ENCODE measurements around the gene MZF1. TPM values are rescaled to one million over a fixed set of nuclear protein-coding genes. Genes with fewer than 3 reads are reported as not detected.

The MZF1 gene
- total RNA-seq, 2 donors from 2014 or later: 6.5 to 11.3 TPM

DNA sequence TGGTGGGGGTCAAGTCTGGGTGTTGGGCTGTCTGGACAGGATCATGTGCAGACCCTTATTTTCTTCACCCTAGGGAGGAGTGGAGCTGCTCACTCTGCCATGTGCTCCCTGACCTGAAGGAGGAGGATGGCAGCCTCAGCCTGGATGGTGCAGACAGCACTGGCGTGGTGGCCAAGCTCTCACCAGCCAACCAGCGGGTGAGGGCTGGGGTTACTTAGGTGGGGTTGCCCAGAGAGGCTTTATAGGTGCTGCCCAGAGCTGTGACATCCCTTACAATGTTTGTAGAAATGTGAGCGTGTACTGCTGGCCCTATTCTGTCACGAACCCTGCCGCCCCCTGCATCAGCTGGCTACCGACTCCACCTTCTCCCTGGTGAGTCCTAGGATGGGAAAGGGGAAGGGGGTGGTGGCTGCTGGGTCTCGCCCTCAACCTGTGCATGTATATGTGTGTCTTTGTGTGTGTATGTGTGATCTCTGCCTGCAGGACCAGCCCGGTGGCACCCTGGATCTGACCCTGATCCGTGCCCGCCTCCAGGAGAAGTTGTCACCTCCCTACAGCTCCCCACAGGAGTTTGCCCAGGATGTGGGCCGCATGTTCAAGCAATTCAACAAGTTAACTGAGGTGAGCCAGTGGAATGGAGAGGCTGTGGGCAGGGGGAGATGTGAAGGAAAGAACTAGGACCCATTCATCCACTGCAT, 23.3 kb downstream of the MZF1 start:
- no peak for DNase-seq (ENCODE audit: low spot score)
- Histone ChIP-seq H3K27ac (no peak overlapping the region), H3K4me1 (peaks cover 0 to 39% of the 10 kb centered on the region in 2 donors), H3K36me3 (peaks cover 69% of the 10 kb centered on the region), H3K27me3 (no peaks in the 10 kb centered on the region), H3K4me3 (no peak overlapping the region), H3K9me3 (no peaks in the 10 kb centered on the region)
- TF ChIP-seq, protein P1, sequence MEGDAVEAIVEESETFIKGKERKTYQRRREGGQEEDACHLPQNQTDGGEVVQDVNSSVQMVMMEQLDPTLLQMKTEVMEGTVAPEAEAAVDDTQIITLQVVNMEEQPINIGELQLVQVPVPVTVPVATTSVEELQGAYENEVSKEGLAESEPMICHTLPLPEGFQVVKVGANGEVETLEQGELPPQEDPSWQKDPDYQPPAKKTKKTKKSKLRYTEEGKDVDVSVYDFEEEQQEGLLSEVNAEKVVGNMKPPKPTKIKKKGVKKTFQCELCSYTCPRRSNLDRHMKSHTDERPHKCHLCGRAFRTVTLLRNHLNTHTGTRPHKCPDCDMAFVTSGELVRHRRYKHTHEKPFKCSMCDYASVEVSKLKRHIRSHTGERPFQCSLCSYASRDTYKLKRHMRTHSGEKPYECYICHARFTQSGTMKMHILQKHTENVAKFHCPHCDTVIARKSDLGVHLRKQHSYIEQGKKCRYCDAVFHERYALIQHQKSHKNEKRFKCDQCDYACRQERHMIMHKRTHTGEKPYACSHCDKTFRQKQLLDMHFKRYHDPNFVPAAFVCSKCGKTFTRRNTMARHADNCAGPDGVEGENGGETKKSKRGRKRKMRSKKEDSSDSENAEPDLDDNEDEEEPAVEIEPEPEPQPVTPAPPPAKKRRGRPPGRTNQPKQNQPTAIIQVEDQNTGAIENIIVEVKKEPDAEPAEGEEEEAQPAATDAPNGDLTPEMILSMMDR (IDR thresholded peaks at IDR 0.05): no peak

DNA sequence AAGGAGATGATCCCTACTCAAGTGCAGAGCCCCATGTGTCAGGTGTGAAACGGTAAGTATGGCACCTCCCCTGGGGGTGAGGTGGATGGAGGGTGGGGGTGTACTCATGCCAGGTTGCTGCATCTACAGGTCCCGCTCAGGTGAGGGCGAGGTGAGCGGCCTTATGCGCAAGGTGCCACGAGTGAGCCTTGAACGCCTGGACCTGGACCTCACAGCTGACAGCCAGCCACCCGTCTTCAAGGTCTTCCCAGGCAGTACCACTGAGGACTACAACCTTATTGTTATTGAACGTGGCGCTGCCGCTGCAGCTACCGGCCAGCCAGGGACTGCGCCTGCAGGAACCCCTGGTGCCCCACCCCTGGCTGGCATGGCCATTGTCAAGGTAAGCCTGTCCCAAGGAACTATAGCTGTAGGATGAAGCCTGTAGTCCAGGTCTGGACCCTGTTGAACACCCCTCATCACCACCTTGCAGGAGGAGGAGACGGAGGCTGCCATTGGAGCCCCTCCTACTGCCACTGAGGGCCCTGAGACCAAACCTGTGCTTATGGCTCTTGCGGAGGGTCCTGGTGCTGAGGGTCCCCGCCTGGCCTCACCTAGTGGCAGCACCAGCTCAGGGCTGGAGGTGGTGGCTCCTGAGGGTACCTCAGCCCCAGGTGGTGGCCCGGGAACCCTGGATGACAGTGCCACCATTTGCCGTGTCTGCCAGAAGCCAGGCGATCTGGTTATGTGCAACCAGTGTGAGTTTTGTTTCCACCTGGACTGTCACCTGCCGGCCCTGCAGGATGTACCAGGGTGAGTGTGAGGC, 24.1 kb downstream of the MZF1 start:
- no peak overlapping the region for H3K4me3 ChIP-seq
- peaks cover 69% of the 10 kb centered on the region for H3K36me3 ChIP-seq
- no peak overlapping the region for H3K27ac ChIP-seq
- H3K27me3 ChIP-seq: no peaks in the 10 kb centered on the region
- no peak for DNase-seq (ENCODE audit: low spot score)
- H3K9me3 ChIP-seq: no peaks in the 10 kb centered on the region
- peaks cover 0 to 34% of the 10 kb centered on the region in 2 donors for H3K4me1 ChIP-seq
- TF ChIP-seq, protein P1 (IDR thresholded peaks at IDR 0.05): no peak

DNA sequence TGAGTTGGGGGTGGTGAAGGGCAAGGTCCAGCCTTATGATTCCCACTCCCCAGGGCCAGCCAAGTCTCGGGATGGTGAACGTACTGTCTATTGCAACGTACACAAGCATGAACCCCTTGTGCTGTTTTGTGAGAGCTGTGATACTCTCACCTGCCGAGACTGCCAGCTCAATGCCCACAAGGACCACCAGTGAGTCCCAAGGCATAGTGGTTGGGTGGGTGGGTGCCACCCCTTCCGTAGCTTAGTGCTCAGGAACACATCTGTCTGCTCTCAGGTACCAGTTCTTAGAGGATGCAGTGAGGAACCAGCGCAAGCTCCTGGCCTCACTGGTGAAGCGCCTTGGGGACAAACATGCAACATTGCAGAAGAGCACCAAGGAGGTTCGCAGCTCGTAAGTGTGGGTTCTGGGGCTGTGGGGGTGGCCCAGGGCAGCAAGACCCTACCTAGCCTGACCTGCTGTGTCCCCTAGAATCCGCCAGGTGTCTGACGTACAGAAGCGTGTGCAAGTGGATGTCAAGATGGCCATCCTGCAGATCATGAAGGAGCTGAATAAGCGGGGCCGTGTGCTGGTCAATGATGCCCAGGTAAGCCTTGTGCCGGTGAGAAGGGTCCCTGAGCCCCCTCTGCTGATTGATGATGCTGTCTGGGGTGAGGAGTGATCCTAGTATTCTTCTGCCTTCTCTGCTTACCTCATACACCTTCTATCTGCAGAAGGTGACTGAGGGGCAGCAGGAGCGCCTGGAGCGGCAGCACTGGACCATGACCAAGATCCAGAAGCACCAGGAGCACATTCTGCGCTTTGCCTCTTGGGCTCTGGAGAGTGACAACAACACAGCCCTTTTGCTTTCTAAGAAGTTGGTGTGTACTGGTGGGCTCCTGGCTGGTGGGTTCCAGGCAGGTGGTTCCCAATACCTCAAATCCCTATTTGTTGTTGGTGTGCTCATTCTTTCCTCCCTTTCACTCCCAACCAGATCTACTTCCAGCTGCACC, 25.5 kb downstream of the MZF1 start:
- H3K4me1 ChIP-seq: peaks cover 0 to 32% of the 10 kb centered on the region in 2 donors

DNA sequence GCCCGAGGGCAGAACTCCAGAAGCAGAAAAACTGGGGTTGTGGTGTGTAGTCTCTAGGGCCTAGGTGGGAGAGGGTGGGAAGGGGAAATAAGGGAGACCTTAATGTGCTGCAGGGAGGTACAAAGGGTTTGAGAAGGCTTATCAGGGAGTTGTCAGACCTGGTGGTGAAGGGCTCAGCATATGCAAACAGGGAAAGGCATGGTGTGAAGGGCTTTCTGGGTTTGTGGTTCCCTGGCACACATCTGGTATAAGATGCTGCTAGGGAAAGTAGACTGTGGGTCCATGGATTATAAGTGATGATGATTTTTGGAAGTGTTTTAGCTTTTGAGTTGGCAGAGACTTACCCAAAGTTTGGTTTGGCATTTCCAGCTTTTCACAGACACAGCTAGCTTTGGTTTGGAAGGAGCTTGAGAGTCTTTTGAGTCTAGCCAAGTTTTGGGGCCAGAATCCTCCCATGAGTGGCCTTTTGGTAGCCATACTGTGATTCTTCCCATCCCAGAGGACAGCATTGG, 27.1 kb downstream of the MZF1 start:
- H3K27me3 ChIP-seq: no peaks in the 10 kb centered on the region
- TF ChIP-seq, protein P1 (IDR thresholded peaks at IDR 0.05): no peak
- H3K36me3 ChIP-seq: peaks cover 48% of the 10 kb centered on the region
- H3K9me3 ChIP-seq: no peaks in the 10 kb centered on the region
- peak overlapping the region in 1 of 2 donors; percentile 20 for H3K27ac ChIP-seq
- peak overlapping the region; percentile 89 to 95 for H3K4me3 ChIP-seq
- DNase-seq (ENCODE audit: low spot score): no peak
- H3K4me1 ChIP-seq: peaks cover 0 to 32% of the 10 kb centered on the region in 2 donors

More for the DNA sequence above, 25.5 kb downstream of the MZF1 start:
- DNase-seq (ENCODE audit: low spot score): no peak
- Histone ChIP-seq H3K36me3 (peaks cover 63% of the 10 kb centered on the region), H3K27me3 (no peaks in the 10 kb centered on the region), H3K27ac (no peak overlapping the region), H3K4me3 (no peak overlapping the region), H3K9me3 (no peaks in the 10 kb centered on the region)
- TF ChIP-seq, protein P1 (IDR thresholded peaks at IDR 0.05): no peak

All from right atrium auricular region (tissue), 2 donors.